ENCODE results near the gene KCNIP4. TPM values are rescaled to one million over a fixed set of nuclear protein-coding genes. Genes with fewer than 3 reads are reported as not detected.

The KCNIP4 gene
- total and polyA plus RNA-seq, 2 donors (not counting 1 experiment from before 2014, with no cell fraction given): not detected

DNA sequence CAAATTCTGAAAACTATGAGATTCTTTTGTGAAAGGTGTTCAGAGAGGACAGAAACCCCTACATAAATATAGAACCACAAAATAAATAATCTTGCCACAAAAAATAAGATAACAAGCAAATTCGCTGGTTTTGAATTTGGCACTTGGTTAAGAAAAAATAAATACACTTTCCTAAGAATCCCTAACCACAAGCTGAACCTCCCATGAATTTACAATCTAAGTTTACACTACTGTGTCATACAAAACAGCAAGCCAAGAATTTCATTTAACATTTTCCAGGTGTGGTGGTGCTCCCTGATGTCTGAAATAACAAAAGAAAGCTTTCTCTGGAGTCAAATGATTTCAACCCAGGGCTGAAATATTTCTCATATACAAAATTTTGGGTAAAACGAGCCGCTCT is 121.0 kb downstream of the KCNIP4 start:
- Histone ChIP-seq H3K4me2 (replicated peaks; ENCODE audit: low read depth, low read length, poor library complexity, severe bottlenecking) (no peak overlapping the region), H3K27me3 (replicated peaks in 1 of 4; ENCODE audit: control extremely low read depth in 1 of 4, control insufficient read depth in 3 of 4, insufficient read depth in 4 of 4, low read length in 3 of 4) (no peaks in the 10 kb centered on the region), H3K9me3 (ENCODE audit: control extremely low read depth in 1 of 3, control insufficient read depth in 2 of 3, insufficient read depth in 1 of 3, low read length in 2 of 3) (peaks cover 0 to 1% (median 0%) of the 10 kb centered on the region in 3 donors), H3K36me3 (replicated peaks in 1 of 2; ENCODE audit: control extremely low read depth in 1 of 2, control insufficient read depth in 1 of 2, extremely low read depth in 1 of 2, insufficient read depth in 2 of 2, low read length in 1 of 2) (no peaks in the 10 kb centered on the region), H3K4me1 (ENCODE audit: control insufficient read depth in 2 of 2, insufficient read depth in 2 of 2, low read length in 2 of 2) (no peaks in the 10 kb centered on the region), H3K9ac (ENCODE audit: low read length) (no peak overlapping the region), H4K20me1 (ENCODE audit: control insufficient read depth, insufficient read depth, low read length, poor library complexity, severe bottlenecking) (no peaks in the 10 kb centered on the region), H3K4me3 (ENCODE audit: control extremely low read depth in 1 of 5, extremely low read depth in 1 of 5, insufficient read depth in 1 of 5, low read depth in 2 of 5, low read length in 4 of 5) (no peak overlapping the region), H2AFZ (ENCODE audit: insufficient read depth, low read depth, low read length, poor library complexity, severe bottlenecking) (no peak overlapping the region), H3K27ac (ENCODE audit: low read length in 2 of 2) (no peak overlapping the region), H3K79me2 (ENCODE audit: control insufficient read depth, insufficient read depth, low read length) (no peaks in the 10 kb centered on the region)
- intact Hi-C loops (cut with micrococcal nuclease): no loop called here
- Mint-ChIP-seq H3K9me3 (ENCODE audit: insufficient read depth) (peaks cover 6% of the 10 kb centered on the region), H3K27me3 (no peaks in the 10 kb centered on the region), H3K27ac (no peak overlapping the region), H3K4me1 (no peaks in the 10 kb centered on the region), H3K4me3 (no peak overlapping the region)
- POLR2A ChIA-PET: no interaction called here
- no CpG with 5 or more reads among the region's 3 CpGs for WGBS (ENCODE audit: insufficient coverage)
- ATAC-seq (ENCODE audit: low read depth) (no peak), DNase-seq (no peak)
- TF ChIP-seq, protein P1, sequence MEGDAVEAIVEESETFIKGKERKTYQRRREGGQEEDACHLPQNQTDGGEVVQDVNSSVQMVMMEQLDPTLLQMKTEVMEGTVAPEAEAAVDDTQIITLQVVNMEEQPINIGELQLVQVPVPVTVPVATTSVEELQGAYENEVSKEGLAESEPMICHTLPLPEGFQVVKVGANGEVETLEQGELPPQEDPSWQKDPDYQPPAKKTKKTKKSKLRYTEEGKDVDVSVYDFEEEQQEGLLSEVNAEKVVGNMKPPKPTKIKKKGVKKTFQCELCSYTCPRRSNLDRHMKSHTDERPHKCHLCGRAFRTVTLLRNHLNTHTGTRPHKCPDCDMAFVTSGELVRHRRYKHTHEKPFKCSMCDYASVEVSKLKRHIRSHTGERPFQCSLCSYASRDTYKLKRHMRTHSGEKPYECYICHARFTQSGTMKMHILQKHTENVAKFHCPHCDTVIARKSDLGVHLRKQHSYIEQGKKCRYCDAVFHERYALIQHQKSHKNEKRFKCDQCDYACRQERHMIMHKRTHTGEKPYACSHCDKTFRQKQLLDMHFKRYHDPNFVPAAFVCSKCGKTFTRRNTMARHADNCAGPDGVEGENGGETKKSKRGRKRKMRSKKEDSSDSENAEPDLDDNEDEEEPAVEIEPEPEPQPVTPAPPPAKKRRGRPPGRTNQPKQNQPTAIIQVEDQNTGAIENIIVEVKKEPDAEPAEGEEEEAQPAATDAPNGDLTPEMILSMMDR (IDR thresholded peaks at IDR 0.05): no peak
- TF ChIP-seq EZH2 (IDR thresholded peaks at IDR 0.05; ENCODE audit: borderline replicate concordance, insufficient read depth, low read depth, low read length, poor library complexity, severe bottlenecking): no peak
- CTCF ChIA-PET: no interaction called here

DNA sequence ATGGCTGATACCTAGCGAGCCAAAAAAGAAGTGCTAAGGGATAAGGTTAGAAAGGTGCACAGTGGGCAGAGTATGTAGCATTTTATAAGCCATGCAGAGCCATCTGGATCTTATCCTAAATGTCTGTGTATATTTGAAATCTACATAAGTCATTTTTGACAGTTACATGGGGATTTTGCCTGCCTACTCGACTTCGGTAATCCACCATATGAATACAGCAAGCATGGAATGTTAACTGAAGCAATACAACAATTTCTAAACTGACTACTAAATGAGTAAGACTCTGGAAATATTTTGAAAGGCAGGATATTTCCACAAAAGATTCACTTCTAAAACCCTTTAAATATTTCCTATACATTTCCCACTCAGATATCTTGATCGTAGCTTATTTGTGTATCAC is 122.5 kb downstream of the KCNIP4 start:
- no peak overlapping the region for H3K4me3 ChIP-seq (ENCODE audit: control extremely low read depth in 1 of 5, extremely low read depth in 1 of 5, insufficient read depth in 1 of 5, low read depth in 2 of 5, low read length in 4 of 5)
- no peaks in the 10 kb centered on the region for H3K36me3 ChIP-seq (replicated peaks in 1 of 2; ENCODE audit: control extremely low read depth in 1 of 2, control insufficient read depth in 1 of 2, extremely low read depth in 1 of 2, insufficient read depth in 2 of 2, low read length in 1 of 2)
- Mint-ChIP-seq H3K27me3 (no peaks in the 10 kb centered on the region), H3K4me1 (no peaks in the 10 kb centered on the region), H3K27ac (no peak overlapping the region), H3K9me3 (ENCODE audit: insufficient read depth) (no peaks in the 10 kb centered on the region), H3K4me3 (no peak overlapping the region)
- no peaks in the 10 kb centered on the region for H3K4me1 ChIP-seq (ENCODE audit: control insufficient read depth in 2 of 2, insufficient read depth in 2 of 2, low read length in 2 of 2)
- DNase-seq (no peak), ATAC-seq (ENCODE audit: low read depth) (no peak)
- no peaks in the 10 kb centered on the region for H4K20me1 ChIP-seq (ENCODE audit: control insufficient read depth, insufficient read depth, low read length, poor library complexity, severe bottlenecking)
- CTCF ChIA-PET: no interaction called here
- intact Hi-C loops (cut with micrococcal nuclease): no loop called here
- 86% methylated on average over 1 of the region's 4 CpGs for WGBS (ENCODE audit: insufficient coverage)
- no peak overlapping the region for H3K27ac ChIP-seq (ENCODE audit: low read length in 2 of 2)
- H3K9me3 ChIP-seq (ENCODE audit: control extremely low read depth in 1 of 3, control insufficient read depth in 2 of 3, insufficient read depth in 1 of 3, low read length in 2 of 3): no peaks in the 10 kb centered on the region
- H3K27me3 ChIP-seq (replicated peaks in 1 of 4; ENCODE audit: control extremely low read depth in 1 of 4, control insufficient read depth in 3 of 4, insufficient read depth in 4 of 4, low read length in 3 of 4): no peaks in the 10 kb centered on the region
- no peaks in the 10 kb centered on the region for H3K79me2 ChIP-seq (ENCODE audit: control insufficient read depth, insufficient read depth, low read length)
- POLR2A ChIA-PET: no interaction called here
- TF ChIP-seq, protein P1 (IDR thresholded peaks at IDR 0.05): no peak
- H3K4me2 ChIP-seq (replicated peaks; ENCODE audit: low read depth, low read length, poor library complexity, severe bottlenecking): no peak overlapping the region
- H3K9ac ChIP-seq (ENCODE audit: low read length): no peak overlapping the region
- no peak overlapping the region for H2AFZ ChIP-seq (ENCODE audit: insufficient read depth, low read depth, low read length, poor library complexity, severe bottlenecking)
